IMR-90 (cell line): Measurements from ENCODE around the gene ZCWPW1. TPM values are rescaled to one million over a fixed set of nuclear protein-coding genes. Genes with fewer than 3 reads are reported as not detected.
A peak's percentile ranks its signal among the peaks of the same experiment; 100 is the strongest.

Experiments used
- ATAC-seq: fragments of 200-7000 bp; cut with Tn5 transposase; 2 replicates; pipeline ENCODE4 v1.9.1; 2020; ENCODE audit warnings: low read depth, mild to moderate bottlenecking, moderate library complexity
- Bru-seq: library from RNA; stranded (reverse); fragments of 400-500 nt; gene quantifications from one replicate; lab custom pipeline; 2021; lab: Mats Ljungman, UMichigan
- BruChase-seq, 2 experiments: library from RNA; stranded (reverse); fragments of 400-500 nt; gene quantifications; one replicate each; lab custom pipeline; 2021; lab: Mats Ljungman, UMichigan
- BruUV-seq: library from RNA; stranded (reverse); fragments of 400-500 nt; replicated peaks from 2 replicates; lab custom pipeline; 2021; lab: Mats Ljungman, UMichigan
- CTCF ChIA-PET: fragments of 300-600 bp; formaldehyde crosslinking; extraction: SDS; loops from one replicate; lab custom pipeline; 2021; ENCODE audit warnings: antibody characterized with exemption; lab: Yijun Ruan, JAX
- POLR2A ChIA-PET: fragments of 300-600 bp; sonication (Branson Sonifier 250); formaldehyde crosslinking; loops from one replicate; lab custom pipeline; 2022; ENCODE audit warnings: antibody characterized with exemption; ENCODE audit not compliant: unreplicated experiment; lab: Charles Lee
- DNase-seq: peaks from one replicate; pipeline ENCODE4 v3.0.0; 2013
- H2AFZ ChIP-seq: replicated peaks from 2 replicates; pipeline ENCODE3; 2013; ENCODE audit warnings: low read length, mild to moderate bottlenecking; ENCODE audit not compliant: poor library complexity
- H2AK5ac ChIP-seq: 2 replicates; pipeline ENCODE4 v1.6.1; 2013; ENCODE audit warnings: low read depth, low read length, inconsistent platforms
- H2AK9ac ChIP-seq: replicated peaks from 2 replicates; pipeline ENCODE3; 2013; ENCODE audit warnings: mild to moderate bottlenecking, low read depth, low read length, moderate library complexity; ENCODE audit not compliant: poor library complexity
- H2BK120ac ChIP-seq: 2 replicates; pipeline ENCODE4 v1.6.1; 2013; ENCODE audit warnings: low read depth, low read length, inconsistent platforms
- H2BK15ac ChIP-seq: 3 replicates; pipeline ENCODE4 v1.6.1; 2013; ENCODE audit warnings: low read depth, low read length, inconsistent platforms
- H2BK20ac ChIP-seq: 2 replicates; pipeline ENCODE4 v1.6.1; 2013; ENCODE audit warnings: low read depth, mild to moderate bottlenecking, inconsistent platforms, low read length, moderate library complexity
- H2BK5ac ChIP-seq: 2 replicates; pipeline ENCODE4 v1.6.1; 2013; ENCODE audit warnings: mild to moderate bottlenecking, low read depth, low read length, inconsistent platforms; ENCODE audit not compliant: poor library complexity, severe bottlenecking
- H3K14ac ChIP-seq: replicated peaks from 2 replicates; pipeline ENCODE4 v1.6.1; 2013; ENCODE audit warnings: low read depth, low read length, inconsistent platforms
- H3K18ac ChIP-seq: 2 replicates; pipeline ENCODE4 v1.6.1; 2013; ENCODE audit warnings: low read depth, low read length, control low read depth
- H3K23ac ChIP-seq: 2 replicates; pipeline ENCODE4 v1.6.1; 2013; ENCODE audit warnings: low read depth, low read length, inconsistent platforms
- H3K27ac ChIP-seq: 2 replicates; pipeline ENCODE4 v1.5.1; 2013; ENCODE audit warnings: mild to moderate bottlenecking, control low read depth, low read length; ENCODE audit not compliant: insufficient read depth
- H3K27me3 ChIP-seq: 2 replicates; pipeline ENCODE4 v1.6.1; 2013; ENCODE audit warnings: low read length; ENCODE audit not compliant: control insufficient read depth, insufficient read depth
- H3K36me3 ChIP-seq: 2 replicates; pipeline ENCODE4 v1.6.1; 2013; ENCODE audit warnings: low read length, mixed read lengths; ENCODE audit not compliant: control insufficient read depth, insufficient read depth
- H3K4ac ChIP-seq: 2 replicates; pipeline ENCODE4 v1.6.1; 2013; ENCODE audit warnings: low read depth, low read length, inconsistent platforms
- H3K4me1 ChIP-seq: 2 replicates; pipeline ENCODE4 v1.6.1; 2013; ENCODE audit warnings: low read length, mixed read lengths; ENCODE audit not compliant: control insufficient read depth, insufficient read depth
- H3K4me2 ChIP-seq: 2 replicates; pipeline ENCODE4 v1.6.1; 2013; ENCODE audit warnings: low read depth, mild to moderate bottlenecking, control low read depth, low read length, moderate library complexity
- H3K4me3 ChIP-seq: 2 replicates; pipeline ENCODE4 v1.5.1; 2013; ENCODE audit warnings: low read depth, mild to moderate bottlenecking, control low read depth, low read length, moderate library complexity; ENCODE audit not compliant: insufficient read depth
- H3K56ac ChIP-seq: 2 replicates; pipeline ENCODE4 v1.6.1; 2013; ENCODE audit warnings: low read length, inconsistent platforms; ENCODE audit not compliant: insufficient read depth; ENCODE audit errors: extremely low read depth
- H3K79me1 ChIP-seq, 2 experiments: 2 replicates each; pipeline ENCODE4 v1.6.1; 2013; ENCODE audit warnings: low read length in 2 of 2, inconsistent platforms in 1 of 2, low read depth in 1 of 2
- H3K9ac ChIP-seq: 2 replicates; pipeline ENCODE4 v1.6.1; 2013; ENCODE audit warnings: low read depth, low read length, control low read depth
- H3K9me1 ChIP-seq: 2 replicates; pipeline ENCODE4 v1.6.1; 2013; ENCODE audit warnings: low read length, inconsistent platforms; ENCODE audit not compliant: insufficient read depth
- H3K9me3 ChIP-seq: 2 replicates; pipeline ENCODE4 v1.6.1; 2013; ENCODE audit warnings: low read length; ENCODE audit not compliant: control insufficient read depth, insufficient read depth
- H4K20me1 ChIP-seq: 2 replicates; pipeline ENCODE4 v1.6.1; 2013; ENCODE audit warnings: low read length, inconsistent platforms; ENCODE audit not compliant: insufficient read depth
- H4K5ac ChIP-seq: 2 replicates; pipeline ENCODE4 v1.6.1; 2013; ENCODE audit warnings: mild to moderate bottlenecking, low read depth, low read length, control low read depth
- H4K8ac ChIP-seq, 2 experiments: 2 replicates each; pipeline ENCODE4 v1.6.1; 2013; ENCODE audit warnings: low read depth in 2 of 2, low read length in 2 of 2, control low read depth in 1 of 2, inconsistent platforms in 1 of 2
- H4K91ac ChIP-seq: 2 replicates; pipeline ENCODE4 v1.6.1; 2013; ENCODE audit warnings: low read depth, low read length, inconsistent platforms; ENCODE audit not compliant: insufficient read depth
- CTCF ChIP-seq: conservative IDR thresholded peaks from 2 replicates; pipeline ENCODE4 v1.5.1; 2012; ENCODE audit warnings: mild to moderate bottlenecking, low read depth, low read length, improper control_type of control experiment
- MAFK ChIP-seq: IDR thresholded peaks from 2 replicates; pipeline ENCODE4 v1.6.1; 2012; ENCODE audit warnings: low read depth, low read length, improper control_type of control experiment
- MAZ ChIP-seq: IDR thresholded peaks from 2 replicates; pipeline ENCODE4 v1.6.1; 2012; ENCODE audit warnings: low read depth, mild to moderate bottlenecking, low read length, improper control_type of control experiment, moderate library complexity, borderline replicate concordance
- MXI1 ChIP-seq: IDR thresholded peaks from 2 replicates; pipeline ENCODE4 v1.6.1; 2012; ENCODE audit warnings: low read depth, mild to moderate bottlenecking, low read length, moderate library complexity, borderline replicate concordance
- POLR2A ChIP-seq: IDR thresholded peaks from 2 replicates; pipeline ENCODE4 v1.6.1; 2012; ENCODE audit warnings: mild to moderate bottlenecking, low read depth, low read length
- RCOR1 ChIP-seq: IDR thresholded peaks from 2 replicates; pipeline ENCODE4 v1.6.1; 2012; ENCODE audit warnings: mild to moderate bottlenecking, low read length, improper control_type of control experiment; ENCODE audit not compliant: insufficient replicate concordance
- USF2 ChIP-seq: fragments of 150-350 bp; IDR thresholded peaks from 2 replicates; pipeline ENCODE4 v1.6.1; 2017; ENCODE audit warnings: mild to moderate bottlenecking, antibody characterized with exemption, low read length, low read depth
- WGBS, 2 experiments: methylation state at CpG; one replicate each; pipeline versions ENCODE4 v1.1.5 to v1.1.7; 2013; ENCODE audit warnings: missing lambda C conversion rate in 2 of 2; ENCODE audit not compliant: insufficient read length in 1 of 2; ENCODE audit errors: extremely low coverage in 2 of 2; 5-methylcytosine and 5-hydroxymethylcytosine counted together
- dilution Hi-C: fragments of 300-500 bp; cut with HindIII; formaldehyde crosslinking; loops from one replicate; pipeline ENCODE4 v1.14.3; 2018; ENCODE audit warnings: low sequenced_read_pairs; ENCODE audit not compliant: unreplicated experiment
- in situ Hi-C: fragments of 300-500 bp; cut with MboI; formaldehyde crosslinking; loops from 3 replicates; pipeline ENCODE4 v1.14.3; 2019; ENCODE audit warnings: low sequenced_read_pairs, inconsistent platforms, mixed read lengths
- intact Hi-C: fragments of 100-400 bp; cut with micrococcal nuclease; formaldehyde crosslinking; loops from 2 replicates; pipeline ENCODE4 v1.10.0; 2022
- long read RNA-seq: library from polyadenylated mRNA; unstranded; transcript quantifications from one replicate; pipeline ENCODE4 v2.0.0, GENCODE V29; 2021; ENCODE audit not compliant: unreplicated experiment
- polyA plus RNA-seq, 3 experiments: library from polyadenylated mRNA; depleted of rRNA; stranded (reverse); fragments of >200 nt; gene quantifications; 2 replicates each; pipeline ENCODE4 v1.2.3, GENCODE V29; 2012; ENCODE audit warnings: low replicate concordance in 1 of 3
- total RNA-seq: library from RNA; depleted of rRNA; stranded (reverse); fragments of >200 nt; gene quantifications from 2 replicates; pipeline ENCODE4 v1.2.3, GENCODE V29; 2012; rRNA removed
- TF ChIP-seq, protein P1 (sequence below): fragments of 150-350 bp; IDR thresholded peaks from 2 replicates; pipeline ENCODE4 v1.6.1; 2016; ENCODE audit warnings: low read depth, mild to moderate bottlenecking, low read length, moderate library complexity, borderline replicate concordance

The ZCWPW1 gene
- total RNA-seq (0.56 and 0.72 TPM in 2 replicates), polyA plus RNA-seq (2012; rRNA removed) (0.76 and 1.3 TPM in 2 replicates), Bru-seq, nascent RNA (percentile 43 among the genes with signal in this experiment), BruChase-seq, experiment 1, labeled RNA remaining after a 6-hour chase (percentile 64 among the genes with signal in this experiment), BruChase-seq, experiment 2, labeled RNA remaining after a 2-hour chase (percentile 49 among the genes with signal in this experiment)
- polyA plus RNA-seq (2012; cell fraction: cytosol; rRNA removed), result 0.37 and 0.51 TPM in 2 replicates
- polyA plus RNA-seq (2012; cell fraction: nucleus; rRNA removed; ENCODE audit: low replicate concordance), result 1.3 and 2.5 TPM in 2 replicates
- long read RNA-seq, partial matches to known transcripts, result 0 of 5 reads
- long read RNA-seq, other reads (novel, unspliced or antisense), result 5 of 5 reads

DNA sequence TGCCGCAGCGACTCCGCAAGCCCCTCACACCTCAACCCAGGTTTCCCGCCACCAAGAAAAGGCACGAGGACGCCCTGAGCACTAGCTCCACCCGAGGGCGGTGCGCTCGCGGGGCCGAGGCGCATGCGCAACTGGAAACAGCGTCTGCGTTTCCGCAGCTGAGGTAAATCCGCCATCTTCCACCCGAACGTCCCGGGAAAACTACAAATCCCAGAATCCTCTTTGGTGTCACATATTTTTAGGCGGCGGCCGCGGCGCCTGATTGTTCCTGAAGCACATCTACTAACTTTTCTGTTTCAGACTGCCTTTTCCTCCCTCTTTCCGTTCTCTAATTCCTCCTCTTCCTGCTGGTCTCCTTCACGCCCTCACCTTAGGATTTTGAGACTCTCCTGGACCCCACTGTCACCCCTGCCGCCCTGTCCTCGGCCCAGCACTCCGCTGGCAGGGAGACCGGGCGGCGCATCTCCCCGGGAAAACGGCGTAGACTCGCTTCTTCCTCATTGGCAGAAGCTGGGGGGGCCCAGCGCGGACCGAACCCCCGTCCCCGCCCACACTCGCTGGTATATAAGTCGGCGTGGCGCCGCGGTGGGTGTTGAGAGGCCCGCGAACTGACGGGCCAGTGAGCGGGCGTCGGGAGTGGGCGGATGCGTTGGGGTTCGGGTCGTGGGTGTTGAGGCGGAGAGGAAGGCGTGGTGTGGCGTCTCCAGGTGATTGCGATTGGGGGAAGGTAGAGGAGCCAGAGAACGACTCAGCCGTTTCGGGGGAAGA lies at the start of gene ZCWPW1:
ZCWPW1 (minus strand) TSS at position 505 of the 768 bp plus-strand sequence. CDS start 8,054 bp downstream, outside the sequence.
- Histone ChIP-seq H4K8ac (peak within 1 kb of the TSS; percentile 73 to 99), H2AK9ac (peak within 1 kb of the TSS; percentile 98), H3K9ac (peak within 1 kb of the TSS; percentile 96), H3K27me3 (no peaks in the 10 kb centered on the region), H2BK20ac (0 out of 2 replicates have a peak within 1 kb of the TSS, but pooled peaks have one; percentile 16), H2AK5ac (peak within 1 kb of the TSS; percentile 99), H3K36me3 (peaks cover 13% of the 10 kb centered on the region), H3K9me1 (peaks cover 8% of the 10 kb centered on the region; the same call in 1 of the 2 replicates), H4K91ac (peak within 1 kb of the TSS; percentile 99), H4K20me1 (peaks cover 10% of the 10 kb centered on the region), H3K18ac (peak within 1 kb of the TSS; percentile 95), H2BK5ac (peak within 1 kb of the TSS; percentile 96), H3K4me2 (peak within 1 kb of the TSS; percentile 89), H4K5ac (peak within 1 kb of the TSS; percentile 95), H3K4ac (peak within 1 kb of the TSS; percentile 97), H3K9me3 (no peaks in the 10 kb centered on the region), H3K27ac (peak within 1 kb of the TSS; percentile 97), H3K23ac (peak within 1 kb of the TSS; percentile 98), H2BK120ac (peak within 1 kb of the TSS; percentile 95), H3K4me1 (peaks cover 7% of the 10 kb centered on the region; the same call in 1 of the 2 replicates), H2AFZ (peak within 1 kb of the TSS; percentile 90), H2BK15ac (peak within 1 kb of the TSS; percentile 79; the same call in 2 of the 3 replicates), H3K4me3 (peak within 1 kb of the TSS; percentile 64), H3K79me1 (peaks cover 0 to 31% of the 10 kb centered on the region in 2 experiments; a peak in 3 of 4 replicates), H3K56ac (peak within 1 kb of the TSS; percentile 98), H3K14ac (peak within 1 kb of the TSS; percentile 100)
- CTCF ChIA-PET, result interaction anchor here (0.6 to 1.4 kb wide), 4 partner anchors 10 to 82 kb away, joined by 3 to 8 read pairs (median 4); no protein-coding TSS in a partner anchor
- in situ Hi-C loops, result loop anchor here (25.0 kb wide), 1 partner anchor 684 kb away; no protein-coding TSS in a partner anchor
- BruUV-seq, result no TSS peak
- 1% methylated on average over 48 of the region's 66 CpGs; no CpG with 5 or more reads in 1 of the 2 experiments for WGBS, 2 experiments
- TF ChIP-seq MAFK (no peak), MAZ (peak; percentile 85; the same call in 1 of the 2 replicates), POLR2A (peak; percentile 99), MXI1 (peak; percentile 36; the same call in 1 of the 2 replicates), RCOR1 (no peak), USF2 (no peak), CTCF (no peak)
- TF ChIP-seq, protein P1, sequence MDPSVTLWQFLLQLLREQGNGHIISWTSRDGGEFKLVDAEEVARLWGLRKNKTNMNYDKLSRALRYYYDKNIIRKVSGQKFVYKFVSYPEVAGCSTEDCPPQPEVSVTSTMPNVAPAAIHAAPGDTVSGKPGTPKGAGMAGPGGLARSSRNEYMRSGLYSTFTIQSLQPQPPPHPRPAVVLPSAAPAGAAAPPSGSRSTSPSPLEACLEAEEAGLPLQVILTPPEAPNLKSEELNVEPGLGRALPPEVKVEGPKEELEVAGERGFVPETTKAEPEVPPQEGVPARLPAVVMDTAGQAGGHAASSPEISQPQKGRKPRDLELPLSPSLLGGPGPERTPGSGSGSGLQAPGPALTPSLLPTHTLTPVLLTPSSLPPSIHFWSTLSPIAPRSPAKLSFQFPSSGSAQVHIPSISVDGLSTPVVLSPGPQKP, result no peak
- DNase-seq, result peak; percentile 97
- POLR2A ChIA-PET, result interaction anchor here (0.6 to 1.0 kb wide), 3 partner anchors 12 to 158 kb away, joined by 3 to 5 read pairs (median 4); partner anchors contain the start of gene FBXO24
- ATAC-seq, result peak; percentile 64
- dilution Hi-C loops, result no loop called here
- intact Hi-C loops, result no loop called here
